Measurements from ENCODE around the gene RAP1GAP2. TPM values are rescaled to one million over a fixed set of nuclear protein-coding genes. Genes with fewer than 3 reads are reported as not detected.

RAP1GAP2 gene
- polyA plus RNA-seq, 1 experiment, result 2.8 TPM

DNA sequence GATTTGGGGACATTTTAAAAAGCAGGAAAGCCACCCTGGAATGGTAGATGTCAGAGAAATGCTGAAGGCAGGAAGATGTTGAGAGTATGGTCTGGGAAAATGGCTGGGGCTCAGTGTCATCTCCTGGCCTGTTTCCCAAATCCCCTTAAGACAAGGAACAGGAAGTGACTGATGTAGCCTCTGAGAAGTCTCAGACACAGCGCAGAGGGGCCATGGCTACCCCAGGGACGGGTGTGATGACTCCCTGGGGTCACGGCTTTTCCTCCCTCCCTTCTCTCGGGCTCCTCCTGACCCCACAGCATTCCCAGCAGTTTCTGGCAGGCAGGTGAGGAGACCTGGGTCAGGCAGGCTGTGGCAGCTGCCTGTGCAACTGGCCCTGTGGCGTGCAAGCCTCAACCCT, 45.4 kb downstream of the RAP1GAP2 start:
- H3K9me3 ChIP-seq (ENCODE audit: control insufficient read depth, insufficient read depth, low read length), result no peaks in the 10 kb centered on the region
- TF ChIP-seq, protein P1, sequence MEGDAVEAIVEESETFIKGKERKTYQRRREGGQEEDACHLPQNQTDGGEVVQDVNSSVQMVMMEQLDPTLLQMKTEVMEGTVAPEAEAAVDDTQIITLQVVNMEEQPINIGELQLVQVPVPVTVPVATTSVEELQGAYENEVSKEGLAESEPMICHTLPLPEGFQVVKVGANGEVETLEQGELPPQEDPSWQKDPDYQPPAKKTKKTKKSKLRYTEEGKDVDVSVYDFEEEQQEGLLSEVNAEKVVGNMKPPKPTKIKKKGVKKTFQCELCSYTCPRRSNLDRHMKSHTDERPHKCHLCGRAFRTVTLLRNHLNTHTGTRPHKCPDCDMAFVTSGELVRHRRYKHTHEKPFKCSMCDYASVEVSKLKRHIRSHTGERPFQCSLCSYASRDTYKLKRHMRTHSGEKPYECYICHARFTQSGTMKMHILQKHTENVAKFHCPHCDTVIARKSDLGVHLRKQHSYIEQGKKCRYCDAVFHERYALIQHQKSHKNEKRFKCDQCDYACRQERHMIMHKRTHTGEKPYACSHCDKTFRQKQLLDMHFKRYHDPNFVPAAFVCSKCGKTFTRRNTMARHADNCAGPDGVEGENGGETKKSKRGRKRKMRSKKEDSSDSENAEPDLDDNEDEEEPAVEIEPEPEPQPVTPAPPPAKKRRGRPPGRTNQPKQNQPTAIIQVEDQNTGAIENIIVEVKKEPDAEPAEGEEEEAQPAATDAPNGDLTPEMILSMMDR (IDR thresholded peaks at IDR 0.05; ENCODE audit: low read depth, low read length), result no peak
- H3K4me3 ChIP-seq (ENCODE audit: low read depth, low read length), result no peak overlapping the region
- no peak overlapping the region for H3K27ac ChIP-seq (ENCODE audit: low read depth, low read length)
- CTCF ChIA-PET, result interaction anchor here (0.8 kb wide), 1 partner anchor 162 kb away, joined by 3 read pairs; no protein-coding TSS in a partner anchor
- POLR2A ChIA-PET, result no interaction called here
- DNase-seq (ENCODE audit: low read depth, low spot score), result no peak
- H3K27me3 ChIP-seq (ENCODE audit: control insufficient read depth, insufficient read depth, low read length), result no peaks in the 10 kb centered on the region

DNA sequence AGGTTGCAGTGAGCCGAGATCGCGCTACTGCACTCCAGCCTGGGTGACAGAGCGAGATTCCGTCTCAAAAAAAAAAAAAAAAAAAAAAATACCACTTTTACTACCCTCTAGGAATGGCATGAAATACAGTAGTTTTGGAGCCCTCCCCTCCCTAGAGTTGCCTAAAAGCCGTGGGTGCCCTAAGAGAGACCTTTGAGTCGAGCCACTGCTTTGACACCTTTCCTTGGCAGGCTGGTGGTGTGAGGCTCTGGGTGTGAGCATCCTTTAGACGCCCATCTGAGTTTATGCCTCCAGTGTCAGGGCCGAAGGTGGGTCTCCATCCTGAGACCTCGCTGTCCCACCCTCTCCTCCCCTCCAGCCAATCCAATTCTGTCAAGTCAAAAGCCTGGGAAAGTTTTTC, 46.2 kb downstream of the RAP1GAP2 start:
- ChIA-PET CTCF (no interaction called here), POLR2A (no interaction called here)
- DNase-seq (ENCODE audit: low read depth, low spot score), result no peak
- H3K9me3 ChIP-seq (ENCODE audit: control insufficient read depth, insufficient read depth, low read length), result no peaks in the 10 kb centered on the region
- no peak overlapping the region for H3K27ac ChIP-seq (ENCODE audit: low read depth, low read length)
- H3K4me3 ChIP-seq (ENCODE audit: low read depth, low read length), result no peak overlapping the region
- no peaks in the 10 kb centered on the region for H3K27me3 ChIP-seq (ENCODE audit: control insufficient read depth, insufficient read depth, low read length)
- TF ChIP-seq, protein P1 (IDR thresholded peaks at IDR 0.05; ENCODE audit: low read depth, low read length), result no peak

DNA sequence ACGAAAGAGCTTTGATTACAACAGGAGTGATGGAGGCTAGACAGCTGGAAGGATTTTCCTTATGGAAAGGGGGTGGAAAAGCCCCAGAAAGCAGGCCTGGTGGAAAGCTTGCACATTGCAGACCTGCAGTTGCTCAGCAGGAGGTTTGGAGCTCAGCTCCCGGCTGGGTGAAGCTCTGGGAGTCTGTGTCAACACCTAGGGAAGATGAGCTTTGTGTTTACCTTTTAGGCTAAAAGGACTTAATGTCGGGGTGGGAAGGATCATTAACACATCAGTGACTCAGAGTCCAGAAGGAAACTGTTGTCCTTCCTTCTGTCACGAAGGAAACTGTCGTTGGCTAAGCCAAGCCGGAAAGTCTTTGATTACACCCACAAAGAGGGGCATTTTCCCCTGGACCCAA, 48.2 kb downstream of the RAP1GAP2 start:
- Histone ChIP-seq H3K9me3 (ENCODE audit: control insufficient read depth, insufficient read depth, low read length) (no peaks in the 10 kb centered on the region), H3K4me3 (ENCODE audit: low read depth, low read length) (no peak overlapping the region), H3K27ac (ENCODE audit: low read depth, low read length) (no peak overlapping the region), H3K27me3 (ENCODE audit: control insufficient read depth, insufficient read depth, low read length) (no peaks in the 10 kb centered on the region)
- ChIA-PET CTCF (interaction anchor here (0.7 to 1.8 kb wide), 4 partner anchors 15 to 169 kb away, joined by 3 to 7 read pairs (median 4); no protein-coding TSS in a partner anchor), POLR2A (interaction anchor here (0.8 kb wide), 1 partner anchor 169 kb away, joined by 3 read pairs; no protein-coding TSS in a partner anchor)
- DNase-seq (ENCODE audit: low read depth, low spot score), result no peak
- TF ChIP-seq, protein P1 (IDR thresholded peaks at IDR 0.05; ENCODE audit: low read depth, low read length), result peak; percentile 32; the same call in 1 of the 2 replicates

DNA sequence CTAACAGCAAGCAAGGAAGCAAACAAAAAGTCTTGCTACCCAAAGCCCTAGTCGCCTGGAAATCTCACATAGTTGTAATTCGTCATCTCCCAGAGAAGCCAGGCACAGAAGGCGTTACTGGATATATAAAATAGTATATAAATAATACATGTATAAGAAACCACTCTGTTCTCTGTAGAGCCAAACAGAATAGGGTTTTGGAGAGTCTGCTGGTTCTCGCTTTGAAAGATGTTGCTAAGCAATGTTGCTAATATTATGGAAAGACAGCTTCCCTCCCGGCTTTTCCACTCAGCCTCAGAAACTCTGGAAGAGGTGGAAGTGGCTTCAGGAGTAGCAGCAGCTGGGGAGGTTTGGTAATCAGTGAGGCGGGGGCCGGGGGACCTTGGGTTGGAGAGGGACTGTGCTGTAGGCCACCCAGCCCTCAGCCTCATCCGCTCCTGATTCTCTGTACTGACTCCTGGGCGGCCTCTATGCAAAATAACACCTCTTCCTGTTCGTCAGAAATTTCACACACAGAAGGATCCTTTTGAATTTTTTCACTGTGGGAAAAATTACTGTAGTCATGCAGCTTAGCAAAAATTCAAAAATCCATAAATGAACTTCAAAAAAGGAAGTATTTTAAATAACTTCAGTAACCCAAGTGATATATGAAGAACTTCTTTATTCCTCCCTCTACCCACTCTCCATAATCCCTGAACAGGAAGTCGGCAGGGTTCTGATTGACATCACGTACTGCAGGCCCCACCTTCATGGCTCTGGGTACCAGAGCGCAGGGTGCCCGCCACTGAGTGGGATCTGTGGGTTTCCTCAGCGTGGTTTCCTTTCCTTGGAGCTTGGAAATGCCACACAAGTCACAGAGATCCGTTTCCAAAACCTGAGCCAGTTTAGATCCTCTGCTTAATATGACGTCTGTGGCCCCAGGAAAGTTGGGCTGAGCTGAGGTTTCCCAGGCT, 51.4 kb downstream of the RAP1GAP2 start:
- Histone ChIP-seq H3K27ac (ENCODE audit: low read depth, low read length) (no peak overlapping the region), H3K4me3 (ENCODE audit: low read depth, low read length) (no peak overlapping the region), H3K9me3 (ENCODE audit: control insufficient read depth, insufficient read depth, low read length) (no peaks in the 10 kb centered on the region), H3K27me3 (ENCODE audit: control insufficient read depth, insufficient read depth, low read length) (peaks cover 2% of the 10 kb centered on the region)
- POLR2A ChIA-PET, result no interaction called here
- no peak for DNase-seq (ENCODE audit: low read depth, low spot score)
- CTCF ChIA-PET, result interaction anchor here (0.6 to 2.7 kb wide), 21 partner anchors 8 to 799 kb away, joined by 3 to 35 read pairs (median 4); no protein-coding TSS in a partner anchor
- TF ChIP-seq, protein P1 (IDR thresholded peaks at IDR 0.05; ENCODE audit: low read depth, low read length), result no peak

DNA sequence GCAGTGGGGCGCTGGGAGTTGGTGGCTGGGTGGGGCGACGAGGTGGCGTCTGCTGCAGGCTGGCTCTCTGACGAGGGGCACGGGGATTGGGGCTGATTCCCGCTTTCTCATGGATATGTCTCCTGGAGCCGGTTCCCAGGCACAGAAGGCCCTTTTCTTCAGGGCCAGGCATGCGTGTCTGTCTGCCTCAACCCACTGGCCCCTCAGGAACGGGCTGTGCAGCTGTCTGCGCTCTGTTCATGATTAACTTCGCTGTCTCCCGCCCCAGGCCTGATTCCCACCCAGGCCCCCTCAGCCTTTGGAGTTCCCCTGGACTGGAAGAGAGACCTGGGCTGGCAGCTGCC, 53.1 kb downstream of the RAP1GAP2 start:
- Histone ChIP-seq H3K9me3 (ENCODE audit: control insufficient read depth, insufficient read depth, low read length) (no peaks in the 10 kb centered on the region; the same call in 1 of the 2 replicates), H3K4me3 (ENCODE audit: low read depth, low read length) (no peak overlapping the region), H3K27me3 (ENCODE audit: control insufficient read depth, insufficient read depth, low read length) (peaks cover 2% of the 10 kb centered on the region), H3K27ac (ENCODE audit: low read depth, low read length) (no peak overlapping the region)
- ChIA-PET CTCF (interaction anchor here (0.6 to 2.7 kb wide), 12 partner anchors 10 to 798 kb away, joined by 3 to 35 read pairs (median 6); no protein-coding TSS in a partner anchor), POLR2A (no interaction called here)
- no peak for DNase-seq (ENCODE audit: low read depth, low spot score)
- TF ChIP-seq, protein P1 (IDR thresholded peaks at IDR 0.05; ENCODE audit: low read depth, low read length), result no peak

Data from AG04450 (cell line).